Kidney (tissue), 14 donors: ENCODE results near the gene PRKACA. TPM values are rescaled to one million over a fixed set of nuclear protein-coding genes. Genes with fewer than 3 reads are reported as not detected.
"Not testable (repeated sequence)": the region's sequence is repeated elsewhere in the genome, so short reads cannot be mapped to it uniquely, and the experiment has no call there.

Experiments
- DNase-seq, 5 donors: peaks; one replicate each; pipeline ENCODE4 v3.0.0-alpha.2; 2013 to 2020
- FAIRE-seq: peaks from 2 replicates; lab custom pipeline; 2012; peaks lifted over from hg19 to GRCh38; lab: Jason Lieb, UNC
- H3K27ac ChIP-seq, 2 donors: one replicate each; pipeline ENCODE4 v1.7.0; 2013; ENCODE audit warnings: low read depth in 2 of 2, low read length in 2 of 2, inconsistent platforms in 1 of 2
- H3K27me3 ChIP-seq: one replicate; pipeline ENCODE4 v1.7.1; 2013; ENCODE audit warnings: low read length, inconsistent platforms; ENCODE audit not compliant: control insufficient read depth, insufficient read depth
- H3K36me3 ChIP-seq, 3 donors: one replicate each; pipeline versions ENCODE4 v1.7.0 to v1.7.1; 2013; ENCODE audit warnings: low read length in 3 of 3, control low read depth in 1 of 3, inconsistent platforms in 1 of 3; ENCODE audit not compliant: insufficient read depth in 3 of 3, control insufficient read depth in 2 of 3
- H3K4me1 ChIP-seq, 3 donors: one replicate each; pipeline versions ENCODE4 v1.7.0 to v1.7.1; 2013; ENCODE audit warnings: low read length in 3 of 3, inconsistent platforms in 1 of 3, low read depth in 1 of 3; ENCODE audit not compliant: control insufficient read depth in 2 of 3, insufficient read depth in 2 of 3
- H3K4me3 ChIP-seq, 3 donors: one replicate each; pipeline versions ENCODE4 v1.7.0 to v1.8.1; 2013; ENCODE audit warnings: low read length in 3 of 3, control low read depth in 1 of 3, inconsistent platforms in 1 of 3
- H3K9ac ChIP-seq, 3 donors: one replicate each; pipeline versions ENCODE4 v1.7.0 to v1.7.1; 2013; ENCODE audit warnings: low read length in 3 of 3, control low read depth in 1 of 3, inconsistent platforms in 1 of 3
- H3K9me3 ChIP-seq, 3 donors: one replicate each; pipeline versions ENCODE4 v1.7.0 to v1.7.1; 2013; ENCODE audit warnings: low read length in 3 of 3, control low read depth in 1 of 3, inconsistent platforms in 1 of 3; ENCODE audit not compliant: control insufficient read depth in 2 of 3, insufficient read depth in 1 of 3
- CTCF ChIP-seq: IDR thresholded peaks from 3 replicates; pipeline ENCODE4 v1.5.1; 2012; ENCODE audit warnings: mild to moderate bottlenecking, moderate library complexity, borderline replicate concordance; ENCODE audit not compliant: insufficient read depth; ENCODE audit errors: extremely low read depth
- intact Hi-C: fragments of 100-400 bp; cut with DNase I; formaldehyde crosslinking; loops from one replicate; pipeline ENCODE4 v1.11.1; 2022
- polyA plus RNA-seq: library from polyadenylated mRNA; stranded (reverse); fragments of 350-450 nt; fragmentation: Illumina TruSeq; extraction: RNeasy Lipid Tissue Mini Kit (QIAGEN cat#74804); gene quantifications from one replicate; pipeline ENCODE4 v1.2.3, GENCODE V29; 2014; ENCODE audit warnings: low read depth, low replicate concordance; ENCODE audit not compliant: insufficient read depth
- total RNA-seq: library from RNA; stranded (reverse); fragmentation: NEBNext Ultra II Directional; extraction: Animal tissue kit (Norgen Biotek cat#: 25700); gene quantifications from one replicate; pipeline ENCODE4 v1.2.1, GENCODE V29; 2021
- donor health status: control.
- donor health status: control.
- donor health status: control.
- donor health status: control.
- donor health status: control.
- donor health status: DM: yes; HTN: yes; CAD: no.
- donor health status: Normal renal cell carcinoma (clear cell type).

PRKACA gene
- total and polyA plus RNA-seq, 2 donors from 2014 or later = 51.4 to 92.3 TPM

GRCh38 chr19:14148751-14149410, 31.3 kb upstream of the PRKACA start:
- Histone ChIP-seq H3K9ac (no peak overlapping the region), H3K27me3 (no peaks in the 10 kb centered on the region), H3K4me3 (no peak overlapping the region), H3K9me3 (no peaks in the 10 kb centered on the region), H3K36me3 (no peaks in the 10 kb centered on the region), H3K4me1 (peaks cover 0 to 14% (median 0%) of the 10 kb centered on the region in 3 donors), H3K27ac (peak overlapping the region; percentile 30 to 32)
- FAIRE-seq (no peak), DNase-seq (peak in 1 of 5 donors; percentile 62)
- intact Hi-C loops = no loop called here
- no peak for TF ChIP-seq CTCF

- no peaks in the 10 kb centered on the region for H3K27me3 ChIP-seq
- H3K36me3 ChIP-seq = no peaks in the 10 kb centered on the region
- peak overlapping the region in 1 of 3 donors; percentile 10 for H3K9ac ChIP-seq
- H3K4me3 ChIP-seq = no peak overlapping the region
- H3K27ac ChIP-seq = peak overlapping the region in 1 of 2 donors; percentile 32
- DNase-seq (peak; percentile 84 to 92 (median 88)), FAIRE-seq (no peak)
- TF ChIP-seq CTCF = peak; percentile 65
- H3K9me3 ChIP-seq = no peaks in the 10 kb centered on the region
- peaks cover 0 to 14% (median 0%) of the 10 kb centered on the region in 3 donors for H3K4me1 ChIP-seq
- intact Hi-C loops = no loop called here
Observed at GRCh38 chr19:14147797-14148605, 30.4 kb upstream of the PRKACA start.

GRCh38 chr19:14146789-14147216, 29.2 kb upstream of the PRKACA start:
- peak in 4 of 5 donors; percentile 54 to 81 (median 65) for DNase-seq
- no peak for TF ChIP-seq CTCF
- Histone ChIP-seq H3K4me3 (no peak overlapping the region), H3K27ac (no peak overlapping the region), H3K4me1 (peaks cover 0 to 14% (median 0%) of the 10 kb centered on the region in 3 donors), H3K9ac (no peak overlapping the region), H3K27me3 (no peaks in the 10 kb centered on the region), H3K9me3 (no peaks in the 10 kb centered on the region), H3K36me3 (no peaks in the 10 kb centered on the region)
- intact Hi-C loops = no loop called here
- no peak for FAIRE-seq

- not testable (repeated sequence) for FAIRE-seq, H3K9me3 ChIP-seq, DNase-seq
Observed at GRCh38 chr19:14146169-14146568, 28.6 kb upstream of the PRKACA start.

More at GRCh38 chr19:14146169-14146568, 28.6 kb upstream of the PRKACA start:
- intact Hi-C loops, H3K27me3 ChIP-seq, H3K9ac ChIP-seq, H3K4me3 ChIP-seq, H3K36me3 ChIP-seq, H3K27ac ChIP-seq: not testable (repeated sequence)
- H3K4me1 ChIP-seq = peaks cover 0 to 14% (median 0%) of the 10 kb centered on the region in 3 donors
